ENCODE results near the gene NPTX1.

- no peak for TF ChIP-seq CTCF (IDR thresholded peaks at IDR 0.05; ENCODE audit: borderline replicate concordance, extremely low read depth, low read length, poor library complexity, severe bottlenecking)
- TF ChIP-seq EZH2 (IDR thresholded peaks at IDR 0.05; ENCODE audit: borderline replicate concordance, low read depth, low read length, severe bottlenecking): no peak
These were observed 33.7 kb upstream of the NPTX1 start for GRCh38 chr17:80510132-80510531.
